Pons (tissue), 1 donor: ENCODE measurements around the gene SSBP1.

Experiments
- DNase-seq: peaks from one replicate; pipeline ENCODE4 v3.0.0-alpha.2; 2016; ENCODE audit warnings: low spot score

SSBP1 gene

DNA sequence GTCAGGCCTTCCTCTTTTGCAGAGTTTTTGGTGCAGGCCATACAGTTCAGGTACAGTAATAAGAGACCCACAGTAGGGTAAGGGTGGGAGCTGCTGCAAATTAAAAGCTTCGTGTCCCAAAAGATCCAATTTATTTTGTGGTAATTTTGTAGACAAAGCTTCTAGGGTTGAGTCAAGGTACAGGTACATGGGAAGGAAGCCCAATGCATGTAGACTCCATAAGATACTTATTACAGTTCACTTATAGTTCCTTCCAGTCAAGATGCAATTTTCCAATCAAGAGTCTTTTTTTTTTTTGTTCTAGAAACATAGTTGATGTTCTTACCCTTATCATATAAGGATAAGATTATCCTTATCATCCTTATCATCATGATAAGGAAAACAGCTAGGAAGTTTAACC is 38.2 kb downstream of the SSBP1 start, which contains the start of gene TAS2R4:
TAS2R4 (plus strand) TSS at position 301 of the 400 bp plus-strand sequence. CDS start 1,815 bp downstream, outside the sequence.
- no peak for DNase-seq

- peak; percentile 76 for DNase-seq
Observed at GRCh38 chr7:141785706-141786552, 47.8 kb downstream of the SSBP1 start.

- DNase-seq = no peak
Observed at GRCh38 chr7:141788296-141788695, 50.1 kb downstream of the SSBP1 start.

DNA sequence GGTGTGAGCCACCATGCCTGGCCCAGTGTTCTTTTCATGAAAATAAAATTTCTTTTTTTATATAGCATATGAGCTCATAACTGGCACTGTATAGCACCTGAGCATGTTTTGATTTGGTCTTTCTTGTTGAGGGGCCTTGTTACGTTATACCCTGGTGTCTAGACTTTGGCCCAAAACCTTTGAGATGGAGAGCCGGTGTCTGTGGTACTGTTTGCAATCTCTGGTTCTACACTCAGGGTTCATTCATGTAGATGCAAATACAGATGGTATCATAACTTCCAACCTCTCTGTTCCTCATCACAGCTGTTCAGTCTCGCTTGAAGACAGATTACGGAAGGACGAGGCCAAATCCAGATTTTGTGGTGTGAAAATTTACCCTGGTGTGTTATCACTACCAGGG is 51.8 kb downstream of the SSBP1 start, which contains the start of gene TAS2R5:
TAS2R5 (plus strand) TSS at position 301 of the 400 bp plus-strand sequence. CDS start 145 bp downstream, outside the sequence.
- no peak for DNase-seq

DNA sequence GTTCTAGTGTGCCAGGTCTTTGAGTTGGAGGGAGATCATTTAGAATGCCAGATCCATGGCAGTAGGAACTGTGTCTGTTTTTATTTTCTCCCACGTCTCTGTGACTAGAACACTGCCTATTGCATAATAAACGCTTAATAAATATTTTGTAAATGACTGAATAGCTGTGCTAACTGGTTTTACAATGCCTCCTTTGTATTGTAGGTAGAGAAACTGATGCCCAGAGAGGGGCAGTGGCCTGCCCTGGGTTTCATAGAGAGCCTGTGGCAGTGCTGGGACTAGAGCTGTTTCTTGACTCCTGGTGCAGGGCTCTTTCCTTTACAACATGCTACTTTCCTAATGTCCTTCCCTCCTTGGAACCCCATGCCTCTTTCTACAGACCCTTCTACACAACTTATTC is 54.4 kb downstream of the SSBP1 start:
- DNase-seq = no peak
